Esophagus muscularis mucosa (tissue), 3 donors: Measurements from ENCODE around the gene CCDC127.

Source experiments
- POLR2A ChIP-seq: fragments of 450-650 bp; IDR thresholded peaks from one replicate; pipeline ENCODE4 v1.6.1; 2017; ENCODE audit warnings: antibody characterized with exemption, moderate library complexity, mild to moderate bottlenecking, low read depth
- TF ChIP-seq, protein P1 (sequence below), 3 experiments: fragments of 200-600 bp in 2 of 3; fragments of 450-650 bp in 1 of 3; sonication (generic) in 2 of 3; IDR thresholded peaks; one replicate each; pipeline ENCODE4 v1.5.1; 2017 to 2019; ENCODE audit warnings: antibody characterized with exemption in 3 of 3, mild to moderate bottlenecking in 2 of 3, moderate library complexity in 1 of 3

DNA sequence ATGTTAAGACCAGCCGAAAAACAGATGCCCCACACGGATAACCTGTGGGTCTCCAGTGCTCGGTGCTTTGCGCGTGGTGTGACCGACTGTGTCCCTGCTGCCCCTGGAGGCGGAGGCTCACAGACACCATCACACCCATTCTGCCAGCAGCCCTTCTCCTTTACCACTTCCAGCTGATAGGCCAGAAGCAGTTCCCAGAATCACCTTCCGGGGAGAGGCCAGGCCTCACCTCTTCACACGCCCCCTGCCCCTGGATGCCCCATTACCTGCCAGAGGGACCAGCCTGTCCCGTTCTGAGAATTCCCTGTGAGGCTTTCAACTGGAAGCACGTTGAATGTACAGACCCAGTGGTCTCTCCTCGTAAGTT is 48.2 kb downstream of the CCDC127 start:
- TF ChIP-seq, protein P1, sequence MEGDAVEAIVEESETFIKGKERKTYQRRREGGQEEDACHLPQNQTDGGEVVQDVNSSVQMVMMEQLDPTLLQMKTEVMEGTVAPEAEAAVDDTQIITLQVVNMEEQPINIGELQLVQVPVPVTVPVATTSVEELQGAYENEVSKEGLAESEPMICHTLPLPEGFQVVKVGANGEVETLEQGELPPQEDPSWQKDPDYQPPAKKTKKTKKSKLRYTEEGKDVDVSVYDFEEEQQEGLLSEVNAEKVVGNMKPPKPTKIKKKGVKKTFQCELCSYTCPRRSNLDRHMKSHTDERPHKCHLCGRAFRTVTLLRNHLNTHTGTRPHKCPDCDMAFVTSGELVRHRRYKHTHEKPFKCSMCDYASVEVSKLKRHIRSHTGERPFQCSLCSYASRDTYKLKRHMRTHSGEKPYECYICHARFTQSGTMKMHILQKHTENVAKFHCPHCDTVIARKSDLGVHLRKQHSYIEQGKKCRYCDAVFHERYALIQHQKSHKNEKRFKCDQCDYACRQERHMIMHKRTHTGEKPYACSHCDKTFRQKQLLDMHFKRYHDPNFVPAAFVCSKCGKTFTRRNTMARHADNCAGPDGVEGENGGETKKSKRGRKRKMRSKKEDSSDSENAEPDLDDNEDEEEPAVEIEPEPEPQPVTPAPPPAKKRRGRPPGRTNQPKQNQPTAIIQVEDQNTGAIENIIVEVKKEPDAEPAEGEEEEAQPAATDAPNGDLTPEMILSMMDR (IDR thresholded peaks at IDR 0.05), result no peak
- TF ChIP-seq POLR2A, result no peak
